Endothelial cell of umbilical vein (primary cell): ENCODE data around the gene HECW1. TPM values are rescaled to one million over a fixed set of nuclear protein-coding genes. Genes with fewer than 3 reads are reported as not detected.

Source experiments
- BruUV-seq: library from RNA; stranded (reverse); fragments of 400-500 nt; replicated peaks from 2 replicates; lab custom pipeline; 2021; lab: Mats Ljungman, UMichigan
- CTCF ChIA-PET: fragments of 300-600, 350-600 bp; sonication (Branson Sonifier 250); formaldehyde crosslinking; loops from one replicate; lab custom pipeline; 2021; ENCODE audit warnings: antibody characterized with exemption, inconsistent platforms; lab: Charles Lee
- POLR2A ChIA-PET: fragments of 300-600, 350-600 bp; sonication (Branson Sonifier 250); formaldehyde crosslinking; loops from one replicate; lab custom pipeline; 2021; ENCODE audit warnings: antibody characterized with exemption, inconsistent platforms; lab: Charles Lee
- DNase-seq: peaks from one replicate; pipeline ENCODE4 v3.0.0-alpha.2; 2011; ENCODE audit warnings: low read depth, low spot score
- FAIRE-seq: peaks from 2 replicates; lab custom pipeline; 2011; peaks lifted over from hg19 to GRCh38; lab: Jason Lieb, UNC
- H2AFZ ChIP-seq: 2 replicates; pipeline ENCODE4 v1.6.0; 2012; ENCODE audit warnings: low read depth, low read length, control low read depth, inconsistent platforms
- H3K27ac ChIP-seq: 2 replicates; pipeline ENCODE4 v1.5.1; 2011; ENCODE audit warnings: low read depth, mild to moderate bottlenecking, control low read depth, low read length, moderate library complexity; ENCODE audit not compliant: insufficient read depth
- H3K27me3 ChIP-seq, 2 experiments: 2 replicates each; pipeline versions ENCODE4 v1.6.0 to v1.6.1; 2011; ENCODE audit warnings: low read length in 2 of 2, mixed read lengths in 1 of 2; ENCODE audit not compliant: control insufficient read depth in 2 of 2, insufficient read depth in 2 of 2
- H3K36me3 ChIP-seq, 2 experiments: 2 replicates in 1 of 2; 3 replicates in 1 of 2; pipeline ENCODE4 v1.5.1; 2011; ENCODE audit warnings: low read length in 2 of 2, mild to moderate bottlenecking in 1 of 2, moderate library complexity in 1 of 2; ENCODE audit not compliant: control insufficient read depth in 2 of 2, insufficient read depth in 2 of 2; ENCODE audit errors: extremely low read depth in 1 of 2
- H3K4me1 ChIP-seq: 3 replicates; pipeline ENCODE4 v1.5.1; 2011; ENCODE audit warnings: mild to moderate bottlenecking, low read length; ENCODE audit not compliant: control insufficient read depth, insufficient read depth; ENCODE audit errors: extremely low read depth
- H3K4me2 ChIP-seq: 2 replicates; pipeline ENCODE4 v1.6.1; 2011; ENCODE audit warnings: low read length, control low read depth, mixed read lengths; ENCODE audit not compliant: insufficient read depth
- H3K4me3 ChIP-seq, 3 experiments: fragments of 200-600 bp in 1 of 3; sonication (generic), shearing (Covaris generic) in 1 of 3; replicated peaks in 1 of 3; 2 replicates each; pipeline ENCODE4 v1.5.1; 2011 to 2016; ENCODE audit warnings: control low read depth in 3 of 3, low read length in 3 of 3, mild to moderate bottlenecking in 2 of 3, inconsistent platforms in 1 of 3, low read depth in 1 of 3, moderate library complexity in 1 of 3; ENCODE audit not compliant: insufficient read depth in 1 of 3
- H3K79me2 ChIP-seq: 2 replicates; pipeline ENCODE4 v1.6.0; 2012; ENCODE audit warnings: low read length, inconsistent platforms; ENCODE audit not compliant: control insufficient read depth, insufficient read depth
- H3K9ac ChIP-seq: replicated peaks from 2 replicates; pipeline ENCODE3; 2011; ENCODE audit warnings: low read length, control low read depth; ENCODE audit not compliant: insufficient read depth; ENCODE audit errors: extremely low read depth
- H3K9me1 ChIP-seq: replicated peaks from 3 replicates; pipeline ENCODE4 v1.6.0; 2011; ENCODE audit warnings: mild to moderate bottlenecking, low read length; ENCODE audit not compliant: control insufficient read depth, insufficient read depth; ENCODE audit errors: extremely low read depth
- H3K9me3 ChIP-seq: replicated peaks from 2 replicates; pipeline ENCODE4 v1.5.1; 2012; ENCODE audit warnings: low read length, inconsistent platforms; ENCODE audit not compliant: control insufficient read depth, insufficient read depth
- H4K20me1 ChIP-seq: replicated peaks from 2 replicates; pipeline ENCODE3; 2011; ENCODE audit warnings: mild to moderate bottlenecking, low read length; ENCODE audit not compliant: control insufficient read depth, insufficient read depth; ENCODE audit errors: extremely low read depth
- EZH2 ChIP-seq: IDR thresholded peaks from 2 replicates; pipeline ENCODE4 v1.6.1; 2012; ENCODE audit warnings: borderline replicate concordance, low read depth, mild to moderate bottlenecking, moderate library complexity, low read length, inconsistent platforms; ENCODE audit not compliant: severe bottlenecking
- FOS ChIP-seq: IDR thresholded peaks from 2 replicates; pipeline ENCODE4 v1.6.1; 2011; ENCODE audit warnings: mild to moderate bottlenecking, low read length, moderate library complexity, borderline replicate concordance; ENCODE audit not compliant: insufficient read depth
- GATA2 ChIP-seq: IDR thresholded peaks from 2 replicates; pipeline ENCODE4 v1.7.0; 2011; ENCODE audit warnings: low read depth, mild to moderate bottlenecking, moderate library complexity, mixed read lengths, low read length; ENCODE audit not compliant: insufficient read length, insufficient read depth
- JUN ChIP-seq: IDR thresholded peaks from 2 replicates; pipeline ENCODE4 v1.6.1; 2011; ENCODE audit warnings: borderline replicate concordance, low read depth; ENCODE audit not compliant: insufficient read length, insufficient read depth
- MYC ChIP-seq: IDR thresholded peaks from one replicate; pipeline ENCODE4 v1.6.1; 2011; ENCODE audit warnings: mild to moderate bottlenecking, low read depth, low read length
- POLR2A ChIP-seq: IDR thresholded peaks from 2 replicates; pipeline ENCODE4 v1.6.1; 2012; ENCODE audit warnings: low read depth, mild to moderate bottlenecking, control low read depth, low read length
- POLR2AphosphoS5 ChIP-seq: IDR thresholded peaks from 2 replicates; pipeline ENCODE4 v1.6.1; 2012; ENCODE audit warnings: low read depth, mild to moderate bottlenecking, control low read depth, low read length, moderate library complexity; ENCODE audit not compliant: insufficient read depth
- dilution Hi-C: fragments of 300-500 bp; cut with MboI; formaldehyde crosslinking; loops from one replicate; pipeline ENCODE4 v1.15.0; 2019; ENCODE audit warnings: low sequenced_read_pairs; ENCODE audit not compliant: extremely low pct_ligation_motif_present
- intact Hi-C: fragments of 100-400 bp; cut with micrococcal nuclease; formaldehyde crosslinking; loops from one replicate; pipeline ENCODE4 v1.10.0; 2022
- polyA plus RNA-seq, 4 experiments: library from polyadenylated mRNA; depleted of rRNA in 3 of 4; stranded (reverse) in 3 of 4; unstranded in 1 of 4; fragments of >200 nt; gene quantifications; 2 replicates each; pipeline versions ENCODE4 v1.2.1 to v1.2.3, GENCODE V29; 2011 to 2012; ENCODE audit warnings: missing spikeins in 1 of 4
- total RNA-seq: library from RNA; stranded (reverse); gene quantifications from 2 replicates; pipeline ENCODE4 v1.2.3, GENCODE V29; 2021
- TF ChIP-seq, protein P1 (sequence below), 2 donors: IDR thresholded peaks; 1 replicate in 1 of 2; 2 replicates in 1 of 2; pipeline ENCODE4 v1.5.1; 2011; ENCODE audit warnings: low read length in 2 of 2, mild to moderate bottlenecking in 2 of 2, moderate library complexity in 2 of 2, control low read depth in 1 of 2, inconsistent platforms in 1 of 2, low read depth in 1 of 2; ENCODE audit not compliant: insufficient read depth in 1 of 2; ENCODE audit errors: extremely low read depth in 1 of 2
- TF ChIP-seq, protein P2 (sequence below): IDR thresholded peaks from 2 replicates; pipeline ENCODE4 v1.6.1; 2011; ENCODE audit not compliant: insufficient read depth, insufficient read length

Gene HECW1
- total and polyA plus RNA-seq, 2 donors (not counting 3 experiments of a cell fraction or from before 2014, with no cell fraction given), result not detected

DNA sequence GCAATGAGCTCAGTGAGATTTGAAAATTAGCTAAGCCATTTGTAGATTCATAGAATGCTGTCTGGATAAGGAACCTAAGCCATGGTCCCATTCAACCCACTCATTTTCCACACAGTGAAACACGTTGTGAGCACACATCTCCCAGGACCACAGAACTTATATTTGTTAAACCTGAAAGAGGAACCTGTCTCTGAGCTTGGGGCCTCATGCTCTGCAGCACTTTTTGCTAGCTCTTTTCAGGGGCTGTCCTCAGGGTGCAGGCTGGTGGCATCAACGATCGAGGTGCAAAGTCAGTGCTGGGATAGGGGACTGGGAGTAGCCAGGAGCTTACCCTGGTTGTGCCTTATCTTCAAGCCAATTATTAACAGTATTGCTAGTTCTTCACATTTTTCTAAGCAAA is 11.9 kb downstream of the HECW1 start:
- DNase-seq (no peak), FAIRE-seq (no peak)
- no peak overlapping the region for H3K27ac ChIP-seq
- no peak overlapping the region for H3K9ac ChIP-seq
- H3K4me3 ChIP-seq, result no peak overlapping the region
- H3K9me3 ChIP-seq, result no peaks in the 10 kb centered on the region
- POLR2A ChIA-PET, result no interaction called here
- no peaks in the 10 kb centered on the region for H3K9me1 ChIP-seq
- peaks cover 0 to 6% of the 10 kb centered on the region in 2 experiments for H3K27me3 ChIP-seq
- intact Hi-C loops, result no loop called here
- TF ChIP-seq MYC, result no peak
- no peak overlapping the region for H3K4me2 ChIP-seq
- H3K36me3 ChIP-seq, result no peaks in the 10 kb centered on the region
- no peaks in the 10 kb centered on the region for H3K79me2 ChIP-seq
- dilution Hi-C loops, result no loop called here
- no peaks in the 10 kb centered on the region for H3K4me1 ChIP-seq
- no peaks in the 10 kb centered on the region for H4K20me1 ChIP-seq
- CTCF ChIA-PET, result interaction anchor here (3.7 kb wide), 1 partner anchor 16 kb away, joined by 15 read pairs; no protein-coding TSS in a partner anchor
- no peak overlapping the region for H2AFZ ChIP-seq
- BruUV-seq, result no TSS peak

DNA sequence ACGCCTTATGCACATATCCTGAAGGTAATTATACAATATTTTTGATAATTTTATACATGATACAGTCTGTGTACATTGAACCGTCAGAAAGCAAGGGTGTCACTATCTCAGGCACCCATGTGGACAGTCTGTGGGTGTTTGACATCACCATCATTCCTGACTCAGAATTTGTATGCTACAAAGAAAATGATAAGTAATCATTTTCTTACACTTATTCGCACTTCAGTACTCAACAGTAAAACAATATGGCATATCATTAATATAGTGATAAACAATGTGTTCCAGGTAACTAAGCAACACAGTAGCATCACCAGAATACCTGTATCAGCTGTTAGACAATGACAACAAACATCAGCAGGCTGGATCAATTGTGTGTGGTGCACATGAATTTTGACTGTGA is 17.9 kb downstream of the HECW1 start:
- TF ChIP-seq POLR2A (no peak), EZH2 (no peak), FOS (no peak), MYC (no peak), JUN (no peak), POLR2AphosphoS5 (no peak), GATA2 (no peak)
- TF ChIP-seq, protein P1, sequence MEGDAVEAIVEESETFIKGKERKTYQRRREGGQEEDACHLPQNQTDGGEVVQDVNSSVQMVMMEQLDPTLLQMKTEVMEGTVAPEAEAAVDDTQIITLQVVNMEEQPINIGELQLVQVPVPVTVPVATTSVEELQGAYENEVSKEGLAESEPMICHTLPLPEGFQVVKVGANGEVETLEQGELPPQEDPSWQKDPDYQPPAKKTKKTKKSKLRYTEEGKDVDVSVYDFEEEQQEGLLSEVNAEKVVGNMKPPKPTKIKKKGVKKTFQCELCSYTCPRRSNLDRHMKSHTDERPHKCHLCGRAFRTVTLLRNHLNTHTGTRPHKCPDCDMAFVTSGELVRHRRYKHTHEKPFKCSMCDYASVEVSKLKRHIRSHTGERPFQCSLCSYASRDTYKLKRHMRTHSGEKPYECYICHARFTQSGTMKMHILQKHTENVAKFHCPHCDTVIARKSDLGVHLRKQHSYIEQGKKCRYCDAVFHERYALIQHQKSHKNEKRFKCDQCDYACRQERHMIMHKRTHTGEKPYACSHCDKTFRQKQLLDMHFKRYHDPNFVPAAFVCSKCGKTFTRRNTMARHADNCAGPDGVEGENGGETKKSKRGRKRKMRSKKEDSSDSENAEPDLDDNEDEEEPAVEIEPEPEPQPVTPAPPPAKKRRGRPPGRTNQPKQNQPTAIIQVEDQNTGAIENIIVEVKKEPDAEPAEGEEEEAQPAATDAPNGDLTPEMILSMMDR (IDR thresholded peaks at IDR 0.05; ENCODE audit: extremely low read depth in 1 of 2, insufficient read depth in 1 of 2, low read depth in 1 of 2, low read length in 2 of 2), result no peak
- TF ChIP-seq, protein P2, sequence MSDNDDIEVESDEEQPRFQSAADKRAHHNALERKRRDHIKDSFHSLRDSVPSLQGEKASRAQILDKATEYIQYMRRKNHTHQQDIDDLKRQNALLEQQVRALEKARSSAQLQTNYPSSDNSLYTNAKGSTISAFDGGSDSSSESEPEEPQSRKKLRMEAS, result no peak
- no TSS peak for BruUV-seq
- Histone ChIP-seq H3K4me3 (no peak overlapping the region), H2AFZ (no peak overlapping the region), H3K36me3 (no peaks in the 10 kb centered on the region), H3K4me1 (no peaks in the 10 kb centered on the region), H4K20me1 (no peaks in the 10 kb centered on the region), H3K9me3 (no peaks in the 10 kb centered on the region), H3K79me2 (no peaks in the 10 kb centered on the region), H3K27ac (no peak overlapping the region), H3K9ac (no peak overlapping the region), H3K9me1 (no peaks in the 10 kb centered on the region), H3K4me2 (no peak overlapping the region), H3K27me3 (peaks cover 0 to 2% of the 10 kb centered on the region in 2 experiments)
- dilution Hi-C loops, result no loop called here
- intact Hi-C loops, result no loop called here
- CTCF ChIA-PET, result no interaction called here
- POLR2A ChIA-PET, result no interaction called here
- FAIRE-seq (no peak), DNase-seq (no peak)
